ENCODE measurements around the gene VPS35L.
A peak's percentile ranks its signal among the peaks of the same experiment; 100 is the strongest.

- TF ChIP-seq POLR2A (IDR thresholded peaks at IDR 0.05; ENCODE audit: low read length) (peak; percentile 91), GATA1 (IDR thresholded peaks at IDR 0.05; ENCODE audit: low read depth, low read length) (no peak)
Measured at GRCh38 chr16:19523559-19524355, 31.7 kb upstream of the VPS35L start, which contains the start of gene CCP110.
